SK-N-SH (cell line): Measurements from ENCODE around the gene KIR3DL3.

Experiments
- CTCF ChIP-seq: fragments of 200-600 bp; sonication (generic); IDR thresholded peaks from 2 replicates; pipeline ENCODE4 v1.6.1; 2017; ENCODE audit warnings: antibody characterized with exemption, mild to moderate bottlenecking, moderate library complexity
- EP300 ChIP-seq, 2 experiments: IDR thresholded peaks; 2 replicates each; pipeline versions ENCODE4 v1.4.0 to v1.6.1; 2012; ENCODE audit warnings: borderline replicate concordance in 1 of 2, low read depth in 1 of 2, low read length in 1 of 2
- EZH2phosphoT487 ChIP-seq: fragments of 200-600 bp; sonication (generic); IDR thresholded peaks from 2 replicates; pipeline ENCODE4 v1.6.1; 2017; ENCODE audit warnings: low read depth, mixed run types, mild to moderate bottlenecking, antibody characterized with exemption, moderate library complexity, borderline replicate concordance
- GABPA ChIP-seq: IDR thresholded peaks from 2 replicates; pipeline ENCODE4 v1.4.0; 2012; ENCODE audit warnings: low read depth, mild to moderate bottlenecking
- RFX5 ChIP-seq: IDR thresholded peaks from 2 replicates; pipeline ENCODE4 v1.6.1; 2012; ENCODE audit warnings: mild to moderate bottlenecking, improper control_type of control experiment, low read length
- RXRA ChIP-seq: IDR thresholded peaks from 2 replicates; pipeline ENCODE4 v1.4.0; 2012; ENCODE audit warnings: low read depth, mild to moderate bottlenecking, borderline replicate concordance
- SMC3 ChIP-seq: IDR thresholded peaks from 2 replicates; pipeline ENCODE4 v1.6.1; 2012; ENCODE audit warnings: low read depth, low read length, improper control_type of control experiment
- TAF1 ChIP-seq: IDR thresholded peaks from 2 replicates; pipeline ENCODE4 v1.6.1; 2012; ENCODE audit warnings: low read depth, mild to moderate bottlenecking, low read length, moderate library complexity, borderline replicate concordance
- YY1 ChIP-seq: IDR thresholded peaks from 2 replicates; pipeline ENCODE4 v1.4.0; 2012; ENCODE audit warnings: low read depth, mild to moderate bottlenecking

- no peak for TF ChIP-seq TAF1
- no peak for TF ChIP-seq RFX5
- no peak for TF ChIP-seq CTCF
- TF ChIP-seq YY1: no peak
- TF ChIP-seq GABPA: no peak
- TF ChIP-seq SMC3: no peak
- no peak for TF ChIP-seq EZH2phosphoT487
- TF ChIP-seq EP300 (IDR thresholded peaks at IDR 0.05; ENCODE audit: borderline replicate concordance in 1 of 2, low read depth in 1 of 2, low read length in 1 of 2): no peak
- TF ChIP-seq RXRA: no peak
These were observed 39.7 kb upstream of the KIR3DL3 start for GRCh38 chr19:54684527-54684926.
